GM12891 (cell line): ENCODE measurements around the gene OR6N2.

ENCODE experiments used
- PAX5 ChIP-seq: IDR thresholded peaks from 2 replicates; pipeline ENCODE4 v1.6.1; 2011; ENCODE audit warnings: low read length, moderate library complexity, mild to moderate bottlenecking; ENCODE audit not compliant: insufficient read depth, severe bottlenecking
- POLR2A ChIP-seq: IDR thresholded peaks from 2 replicates; pipeline ENCODE4 v1.6.1; 2011; ENCODE audit warnings: low read depth, low read length, control low read depth
- POLR2AphosphoS5 ChIP-seq: IDR thresholded peaks from 2 replicates; pipeline ENCODE4 v1.6.1; 2011; ENCODE audit warnings: low read depth, low read length, control low read depth
- TAF1 ChIP-seq: IDR thresholded peaks from 2 replicates; pipeline ENCODE4 v1.6.1; 2011; ENCODE audit warnings: low read depth, low read length, control low read depth

DNA sequence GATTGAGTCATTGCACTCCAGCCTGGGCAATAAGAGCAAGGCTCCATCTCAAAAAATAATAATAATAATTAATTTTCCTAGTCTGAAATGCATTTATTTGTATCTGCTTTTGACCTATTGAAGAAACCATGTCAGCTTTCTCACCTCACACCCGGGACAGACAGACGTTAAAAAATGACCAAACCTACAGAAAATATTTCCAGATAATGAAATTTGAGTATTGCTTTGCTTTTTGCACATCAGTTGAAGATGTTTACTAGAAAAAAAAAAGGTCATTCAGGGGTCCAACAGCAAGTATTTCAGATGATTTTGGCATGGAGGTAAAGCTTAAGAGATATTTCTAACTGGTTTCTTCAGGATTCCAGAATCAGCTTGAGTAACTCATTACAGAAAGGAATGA, 26.6 kb downstream of the OR6N2 start, which contains the start of gene OR6K6:
- no peak for TF ChIP-seq POLR2A
- TF ChIP-seq POLR2AphosphoS5 = no peak
- TF ChIP-seq TAF1 = no peak
- no peak for TF ChIP-seq PAX5
